Stimulated activated CD4-positive, alpha-beta T cell treated with anti-CD3 and anti-CD28 coated beads, Interleukin-4, amount 100 ng/mL, for 48 hours (primary cell): ENCODE data around the gene LRP8.
"Not testable (repeated sequence)": the region's sequence is repeated elsewhere in the genome, so short reads cannot be mapped to it uniquely, and the experiment has no call there.

ENCODE experiments used
- DNase-seq, 2 donors: peaks; one replicate each; pipeline ENCODE4 v3.0.0-alpha.2; 2020; ENCODE audit warnings: low read depth in 2 of 2

Gene LRP8

GRCh38 chr1:53218201-53218600, 109.7 kb downstream of the LRP8 start:
- no peak for DNase-seq

- no peak for DNase-seq
Observed at GRCh38 chr1:53214376-53214940, 113.4 kb downstream of the LRP8 start.

- no peak for DNase-seq
Observed at GRCh38 chr1:53210954-53211353, 116.9 kb downstream of the LRP8 start.

GRCh38 chr1:53210352-53210751, 117.5 kb downstream of the LRP8 start:
- no peak for DNase-seq

- no peak for DNase-seq
Observed at GRCh38 chr1:53207726-53208125, 120.1 kb downstream of the LRP8 start.

GRCh38 chr1:53206735-53207379, 121.0 kb downstream of the LRP8 start:
- no peak for DNase-seq

GRCh38 chr1:53206083-53206685, 121.7 kb downstream of the LRP8 start:
- not testable (repeated sequence) for DNase-seq

- not testable (repeated sequence) for DNase-seq
Observed at GRCh38 chr1:53205496-53205895, 122.4 kb downstream of the LRP8 start.

- no peak for DNase-seq
Observed at GRCh38 chr1:53203466-53203865, 124.4 kb downstream of the LRP8 start.

GRCh38 chr1:53198241-53198651, 129.6 kb downstream of the LRP8 start:
- DNase-seq = no peak

GRCh38 chr1:53197291-53198200, 130.3 kb downstream of the LRP8 start:
- DNase-seq = no peak

GRCh38 chr1:53196485-53197290, 131.2 kb downstream of the LRP8 start, which contains the start of gene CPT2:
CPT2 (plus strand) TSS chr1:53196824; CDS start chr1:53196944, 120 bp downstream.
- peak; percentile 83 to 92 for DNase-seq

GRCh38 chr1:53196017-53196484, 131.8 kb downstream of the LRP8 start:
- DNase-seq = no peak

GRCh38 chr1:53195246-53196016, 132.4 kb downstream of the LRP8 start:
- DNase-seq = no peak
